ENCODE results near the gene NHSL1.

Gene NHSL1

GRCh38 chr6:138424004-138424904, 75.0 kb downstream of the NHSL1 start:
- no peak for DNase-seq (ENCODE audit: low spot score)

- DNase-seq (ENCODE audit: low spot score), result no peak
Measured at GRCh38 chr6:138422861-138423260, 76.4 kb downstream of the NHSL1 start.

GRCh38 chr6:138421608-138422007, 77.7 kb downstream of the NHSL1 start:
- no peak for DNase-seq (ENCODE audit: low spot score)

- DNase-seq (ENCODE audit: low spot score), result no peak
Measured at GRCh38 chr6:138421089-138421488, 78.2 kb downstream of the NHSL1 start.

GRCh38 chr6:138420356-138420755, 78.9 kb downstream of the NHSL1 start:
- no peak for DNase-seq (ENCODE audit: low spot score)

- no peak for DNase-seq (ENCODE audit: low spot score)
Measured at GRCh38 chr6:138419766-138420165, 79.5 kb downstream of the NHSL1 start.

- no peak for DNase-seq (ENCODE audit: low spot score)
Measured at GRCh38 chr6:138418118-138418742, 81.1 kb downstream of the NHSL1 start.

GRCh38 chr6:138417493-138418117, 81.7 kb downstream of the NHSL1 start:
- DNase-seq (ENCODE audit: low spot score), result no peak

GRCh38 chr6:138416206-138416605, 83.1 kb downstream of the NHSL1 start:
- no peak for DNase-seq (ENCODE audit: low spot score)

- no peak for DNase-seq (ENCODE audit: low spot score)
Measured at GRCh38 chr6:138415125-138415524, 84.2 kb downstream of the NHSL1 start.

- no peak for DNase-seq (ENCODE audit: low spot score)
Measured at GRCh38 chr6:138410972-138411880, 88.1 kb downstream of the NHSL1 start.

GRCh38 chr6:138410048-138410735, 89.1 kb downstream of the NHSL1 start:
- no peak for DNase-seq (ENCODE audit: low spot score)

GRCh38 chr6:138406443-138406842, 92.9 kb downstream of the NHSL1 start:
- peak; percentile 20 for DNase-seq (ENCODE audit: low spot score)

- no peak for DNase-seq (ENCODE audit: low spot score)
Measured at GRCh38 chr6:138405816-138406413, 93.4 kb downstream of the NHSL1 start.

- DNase-seq (ENCODE audit: low spot score), result no peak
Measured at GRCh38 chr6:138404666-138405337, 94.5 kb downstream of the NHSL1 start.

- DNase-seq (ENCODE audit: low spot score), result peak; percentile 94
Measured at GRCh38 chr6:138403801-138404665, 95.3 kb downstream of the NHSL1 start, which contains the start of gene HEBP2. HEBP2 (plus strand) TSS chr6:138404223; CDS start chr6:138404496, 273 bp downstream.

- DNase-seq (ENCODE audit: low spot score), result peak; percentile 20
Measured at GRCh38 chr6:138403324-138403800, 95.9 kb downstream of the NHSL1 start.

GRCh38 chr6:138402838-138403187, 96.5 kb downstream of the NHSL1 start:
- no peak for DNase-seq (ENCODE audit: low spot score)
